Neuronal stem cell (in vitro differentiated cells): Measurements from ENCODE around the gene CCDC110.

Experiments
- DNase-seq: peaks from one replicate; pipeline ENCODE4 v3.0.0-alpha.2; 2013; ENCODE audit warnings: low spot score
- H2AFZ ChIP-seq: one replicate; pipeline ENCODE4 v1.6.1; 2013; ENCODE audit warnings: mild to moderate bottlenecking, low read length, inconsistent platforms
- H2AK5ac ChIP-seq: 2 replicates; pipeline ENCODE4 v1.6.1; 2013; ENCODE audit warnings: low read depth, mild to moderate bottlenecking, inconsistent platforms, low read length, moderate library complexity, mixed read lengths
- H2BK120ac ChIP-seq: 2 replicates; pipeline ENCODE4 v1.6.1; 2013; ENCODE audit warnings: low read depth, mild to moderate bottlenecking, inconsistent platforms, low read length, moderate library complexity, mixed read lengths
- H2BK12ac ChIP-seq: one replicate; pipeline ENCODE4 v1.6.1; 2013; ENCODE audit warnings: low read length, inconsistent platforms
- H2BK15ac ChIP-seq: 2 replicates; pipeline ENCODE4 v1.6.1; 2013; ENCODE audit warnings: mild to moderate bottlenecking, low read length, inconsistent platforms, mixed read lengths
- H2BK5ac ChIP-seq: one replicate; pipeline ENCODE4 v1.6.1; 2013; ENCODE audit warnings: inconsistent platforms, mild to moderate bottlenecking, low read length, moderate library complexity
- H3K14ac ChIP-seq: one replicate; pipeline ENCODE4 v1.6.1; 2013; ENCODE audit warnings: low read length, inconsistent platforms
- H3K18ac ChIP-seq: 2 replicates; pipeline ENCODE4 v1.6.1; 2013; ENCODE audit warnings: low read length, inconsistent platforms
- H3K23ac ChIP-seq: 2 replicates; pipeline ENCODE4 v1.6.1; 2013; ENCODE audit warnings: low read depth, mild to moderate bottlenecking, mixed read lengths, low read length, inconsistent platforms; ENCODE audit not compliant: poor library complexity
- H3K27ac ChIP-seq: replicated peaks from 3 replicates; pipeline ENCODE4 v1.5.1; 2013; ENCODE audit warnings: low read length, inconsistent platforms
- H3K27me3 ChIP-seq, 3 experiments: 2 replicates each; pipeline ENCODE4 v1.6.1; 2013; ENCODE audit warnings: low read length in 3 of 3, mild to moderate bottlenecking in 2 of 3, inconsistent platforms in 1 of 3, low read depth in 1 of 3, mixed read lengths in 1 of 3, moderate library complexity in 1 of 3; ENCODE audit not compliant: control insufficient read depth in 3 of 3, insufficient read depth in 3 of 3
- H3K36me3 ChIP-seq, 2 donors: replicated peaks in 1 of 2; 2 replicates each; pipeline ENCODE4 v1.6.1; 2013; ENCODE audit warnings: low read length in 2 of 2; ENCODE audit not compliant: control insufficient read depth in 2 of 2, insufficient read depth in 2 of 2
- H3K4ac ChIP-seq: 2 replicates; pipeline ENCODE4 v1.6.1; 2013; ENCODE audit warnings: inconsistent platforms, mild to moderate bottlenecking, low read length, moderate library complexity
- H3K4me1 ChIP-seq, 2 donors: 1 replicate in 1 of 2; 2 replicates in 1 of 2; pipeline ENCODE4 v1.6.1; 2013; ENCODE audit warnings: low read length in 2 of 2, low read depth in 1 of 2; ENCODE audit not compliant: control insufficient read depth in 2 of 2, insufficient read depth in 1 of 2
- H3K4me2 ChIP-seq: one replicate; pipeline ENCODE4 v1.6.1; 2013; ENCODE audit warnings: mild to moderate bottlenecking, low read length, inconsistent platforms; ENCODE audit not compliant: insufficient read depth, poor library complexity, severe bottlenecking
- H3K4me3 ChIP-seq, 2 donors: 2 replicates each; pipeline ENCODE4 v1.5.1; 2013; ENCODE audit warnings: low read length in 2 of 2, mild to moderate bottlenecking in 2 of 2, inconsistent platforms in 1 of 2, moderate library complexity in 1 of 2
- H3K79me1 ChIP-seq: one replicate; pipeline ENCODE4 v1.6.1; 2013; ENCODE audit warnings: low read depth, mild to moderate bottlenecking, inconsistent platforms, low read length, moderate library complexity
- H3K9ac ChIP-seq: one replicate; pipeline ENCODE4 v1.6.1; 2013; ENCODE audit warnings: mild to moderate bottlenecking, low read depth, low read length, inconsistent platforms; ENCODE audit not compliant: poor library complexity
- H3K9me3 ChIP-seq, 2 donors: replicated peaks in 1 of 2; 2 replicates each; pipeline versions ENCODE3 to v1.6.1; 2013; ENCODE audit warnings: low read length in 2 of 2, mild to moderate bottlenecking in 2 of 2, inconsistent platforms in 1 of 2, low read depth in 1 of 2, mixed read lengths in 1 of 2, moderate library complexity in 1 of 2; ENCODE audit not compliant: control insufficient read depth in 2 of 2, insufficient read depth in 1 of 2
- H4K8ac ChIP-seq: one replicate; pipeline ENCODE4 v1.6.1; 2013; ENCODE audit warnings: low read depth, mild to moderate bottlenecking, inconsistent platforms, low read length, moderate library complexity
- H4K91ac ChIP-seq: one replicate; pipeline ENCODE4 v1.6.1; 2013; ENCODE audit warnings: low read length, low read depth, mild to moderate bottlenecking, inconsistent platforms; ENCODE audit not compliant: poor library complexity
- WGBS, 2 donors: extraction: QIAGEN DNeasy Blood & Tissue Kit; methylation state at CpG; one replicate each; pipeline ENCODE4 v1.1.7; 2013; ENCODE audit warnings: missing lambda C conversion rate in 2 of 2, mixed read lengths in 1 of 2; ENCODE audit not compliant: insufficient read length in 2 of 2, insufficient replicate concordance in 1 of 2; ENCODE audit errors: extremely low coverage in 2 of 2; 5-methylcytosine and 5-hydroxymethylcytosine counted together

CCDC110 gene

GRCh38 chr4:185504098-185505047 lies 32.8 kb upstream of the CCDC110 start:
- no peaks in the 10 kb centered on the region for H3K27me3 ChIP-seq
- H2AK5ac ChIP-seq, result no peak overlapping the region
- no peak overlapping the region for H2BK15ac ChIP-seq
- no peak overlapping the region for H3K9ac ChIP-seq
- no peak overlapping the region for H3K27ac ChIP-seq
- no peaks in the 10 kb centered on the region for H3K4me1 ChIP-seq
- H2BK120ac ChIP-seq, result no peak overlapping the region
- no peak overlapping the region for H3K14ac ChIP-seq
- no CpG with 5 or more reads among the region's 21 CpGs for WGBS, 2 donors
- no peak overlapping the region for H2BK12ac ChIP-seq
- no peak overlapping the region for H2BK5ac ChIP-seq
- H3K18ac ChIP-seq, result no peak overlapping the region
- H4K8ac ChIP-seq, result no peak overlapping the region
- H3K79me1 ChIP-seq, result no peaks in the 10 kb centered on the region
- H3K23ac ChIP-seq, result no peak overlapping the region
- H3K4me2 ChIP-seq, result no peak overlapping the region
- H4K91ac ChIP-seq, result no peak overlapping the region
- DNase-seq, result no peak
- H2AFZ ChIP-seq, result no peak overlapping the region
- no peaks in the 10 kb centered on the region for H3K36me3 ChIP-seq
- H3K4ac ChIP-seq, result no peak overlapping the region
- H3K9me3 ChIP-seq, result peaks cover 8 to 11% of the 10 kb centered on the region in 2 donors
- no peak overlapping the region for H3K4me3 ChIP-seq

GRCh38 chr4:185502386-185502785 lies 30.9 kb upstream of the CCDC110 start:
- H2BK5ac ChIP-seq, result no peak overlapping the region
- H4K91ac ChIP-seq, result no peak overlapping the region
- H3K4me1 ChIP-seq, result no peaks in the 10 kb centered on the region
- no peak overlapping the region for H3K9ac ChIP-seq
- H2BK120ac ChIP-seq, result no peak overlapping the region
- no peak for DNase-seq
- H3K36me3 ChIP-seq, result no peaks in the 10 kb centered on the region
- peaks cover 8 to 11% of the 10 kb centered on the region in 2 donors for H3K9me3 ChIP-seq
- WGBS, 2 donors, result no CpG with 5 or more reads among the region's 11 CpGs
- H2AK5ac ChIP-seq, result peak overlapping the region; percentile 19
- H3K4me2 ChIP-seq, result no peak overlapping the region
- no peak overlapping the region for H3K27ac ChIP-seq
- no peak overlapping the region for H3K4me3 ChIP-seq
- H4K8ac ChIP-seq, result no peak overlapping the region
- no peak overlapping the region for H2AFZ ChIP-seq
- H3K14ac ChIP-seq, result no peak overlapping the region
- no peaks in the 10 kb centered on the region for H3K27me3 ChIP-seq
- no peak overlapping the region for H2BK12ac ChIP-seq
- no peak overlapping the region for H3K23ac ChIP-seq
- no peak overlapping the region for H2BK15ac ChIP-seq
- H3K79me1 ChIP-seq, result no peaks in the 10 kb centered on the region
- H3K18ac ChIP-seq, result no peak overlapping the region
- no peak overlapping the region for H3K4ac ChIP-seq

GRCh38 chr4:185500576-185500975 lies 29.0 kb upstream of the CCDC110 start:
- WGBS, 2 donors, result no CpG with 5 or more reads among the region's 1 CpG
- no peak overlapping the region for H3K14ac ChIP-seq
- H3K27ac ChIP-seq, result no peak overlapping the region
- no peak overlapping the region for H3K23ac ChIP-seq
- H3K4me1 ChIP-seq, result no peaks in the 10 kb centered on the region
- no peak overlapping the region for H3K9ac ChIP-seq
- no peak overlapping the region for H2AFZ ChIP-seq
- H3K79me1 ChIP-seq, result no peaks in the 10 kb centered on the region
- no peak for DNase-seq
- H4K91ac ChIP-seq, result no peak overlapping the region
- H3K4ac ChIP-seq, result no peak overlapping the region
- H3K27me3 ChIP-seq, result no peaks in the 10 kb centered on the region
- H4K8ac ChIP-seq, result no peak overlapping the region
- peaks cover 8 to 11% of the 10 kb centered on the region in 2 donors for H3K9me3 ChIP-seq
- no peak overlapping the region for H2BK15ac ChIP-seq
- no peak overlapping the region for H3K18ac ChIP-seq
- H2BK5ac ChIP-seq, result no peak overlapping the region
- no peak overlapping the region for H3K4me2 ChIP-seq
- H2BK12ac ChIP-seq, result no peak overlapping the region
- H3K4me3 ChIP-seq, result no peak overlapping the region
- H3K36me3 ChIP-seq, result no peaks in the 10 kb centered on the region
- no peak overlapping the region for H2BK120ac ChIP-seq
- no peak overlapping the region for H2AK5ac ChIP-seq

- no peaks in the 10 kb centered on the region for H3K79me1 ChIP-seq
- no peak overlapping the region for H3K27ac ChIP-seq
- no peak overlapping the region for H3K14ac ChIP-seq
- no peak overlapping the region for H3K4ac ChIP-seq
- DNase-seq, result no peak
- no peak overlapping the region for H3K4me3 ChIP-seq
- no peak overlapping the region for H2AK5ac ChIP-seq
- no peak overlapping the region for H3K18ac ChIP-seq
- H3K9ac ChIP-seq, result no peak overlapping the region
- no peaks in the 10 kb centered on the region for H3K36me3 ChIP-seq
- no peak overlapping the region for H3K4me2 ChIP-seq
- no CpG with 5 or more reads among the region's 9 CpGs for WGBS, 2 donors
- no peak overlapping the region for H2BK12ac ChIP-seq
- no peaks in the 10 kb centered on the region for H3K27me3 ChIP-seq
- H2AFZ ChIP-seq, result no peak overlapping the region
- no peak overlapping the region for H2BK120ac ChIP-seq
- H3K23ac ChIP-seq, result no peak overlapping the region
- H2BK15ac ChIP-seq, result no peak overlapping the region
- H3K9me3 ChIP-seq, result peaks cover 8 to 11% of the 10 kb centered on the region in 2 donors
- H4K91ac ChIP-seq, result no peak overlapping the region
- H3K4me1 ChIP-seq, result no peaks in the 10 kb centered on the region
- H2BK5ac ChIP-seq, result no peak overlapping the region
- no peak overlapping the region for H4K8ac ChIP-seq
Measured at GRCh38 chr4:185500035-185500434, 28.5 kb upstream of the CCDC110 start.
